ENCODE measurements around the gene TUBB6. TPM values are rescaled to one million over a fixed set of nuclear protein-coding genes. Genes with fewer than 3 reads are reported as not detected.
A peak's percentile ranks its signal among the peaks of the same experiment; 100 is the strongest.

TUBB6 gene
- total RNA-seq, 1 donor from 2014 or later = 800 TPM

- no peaks in the 10 kb centered on the region for H3K27me3 ChIP-seq
- H3K4me3 ChIP-seq = no peak overlapping the region
- intact Hi-C loops (cut with DNase I) = no loop called here
- no peaks in the 10 kb centered on the region for H3K9me3 ChIP-seq
- peaks cover 5 to 7% of the 10 kb centered on the region in 2 donors for H3K4me1 ChIP-seq
- no peak overlapping the region for H3K27ac ChIP-seq
- TF ChIP-seq CTCF (IDR thresholded peaks at IDR 0.05) = no peak
- no peak for DNase-seq (ENCODE audit: low spot score in 2 of 2)
- no peaks in the 10 kb centered on the region for H3K36me3 ChIP-seq
Measured at GRCh38 chr18:12291690-12292089, 16.4 kb upstream of the TUBB6 start.

- no peaks in the 10 kb centered on the region for H3K27me3 ChIP-seq
- H3K36me3 ChIP-seq = no peaks in the 10 kb centered on the region
- no peak for DNase-seq (ENCODE audit: low spot score in 2 of 2)
- H3K4me1 ChIP-seq = peaks cover 0 to 3% of the 10 kb centered on the region in 2 donors
- H3K4me3 ChIP-seq = no peak overlapping the region
- H3K9me3 ChIP-seq = peaks cover 0 to 3% of the 10 kb centered on the region in 2 donors
- no peak for TF ChIP-seq CTCF (IDR thresholded peaks at IDR 0.05)
- intact Hi-C loops (cut with DNase I) = no loop called here
- H3K27ac ChIP-seq = no peak overlapping the region
Measured at GRCh38 chr18:12293831-12294230, 14.2 kb upstream of the TUBB6 start.

GRCh38 chr18:12295389-12296086, 12.5 kb upstream of the TUBB6 start:
- Histone ChIP-seq H3K27ac (no peak overlapping the region), H3K27me3 (no peaks in the 10 kb centered on the region), H3K4me3 (no peak overlapping the region), H3K4me1 (no peaks in the 10 kb centered on the region), H3K9me3 (peaks cover 0 to 3% of the 10 kb centered on the region in 2 donors), H3K36me3 (no peaks in the 10 kb centered on the region)
- DNase-seq (ENCODE audit: low spot score in 2 of 2) = peak in 1 of 2 donors; percentile 37
- no peak for TF ChIP-seq CTCF (IDR thresholded peaks at IDR 0.05)
- intact Hi-C loops (cut with DNase I) = no loop called here

GRCh38 chr18:12296087-12296403, 12.0 kb upstream of the TUBB6 start:
- DNase-seq (ENCODE audit: low spot score in 2 of 2) = no peak
- intact Hi-C loops (cut with DNase I) = no loop called here
- no peak overlapping the region for H3K4me3 ChIP-seq
- H3K4me1 ChIP-seq = no peaks in the 10 kb centered on the region
- no peak overlapping the region for H3K27ac ChIP-seq
- no peaks in the 10 kb centered on the region for H3K27me3 ChIP-seq
- H3K36me3 ChIP-seq = no peaks in the 10 kb centered on the region
- TF ChIP-seq CTCF (IDR thresholded peaks at IDR 0.05) = no peak
- peaks cover 0 to 3% of the 10 kb centered on the region in 2 donors for H3K9me3 ChIP-seq

- H3K4me1 ChIP-seq = no peaks in the 10 kb centered on the region
- intact Hi-C loops (cut with DNase I) = no loop called here
- H3K4me3 ChIP-seq = no peak overlapping the region
- no peak overlapping the region for H3K27ac ChIP-seq
- no peaks in the 10 kb centered on the region for H3K27me3 ChIP-seq
- peak in 1 of 2 donors; percentile 13 for DNase-seq (ENCODE audit: low spot score in 2 of 2)
- TF ChIP-seq CTCF (IDR thresholded peaks at IDR 0.05) = no peak
- H3K36me3 ChIP-seq = no peaks in the 10 kb centered on the region
- H3K9me3 ChIP-seq = peaks cover 0 to 3% of the 10 kb centered on the region in 2 donors
Measured at GRCh38 chr18:12296457-12296856, 11.6 kb upstream of the TUBB6 start.

All from ascending aorta (tissue), 2 donors.